Measurements from ENCODE around the gene DEPDC7. TPM values are rescaled to one million over a fixed set of nuclear protein-coding genes. Genes with fewer than 3 reads are reported as not detected.

The DEPDC7 gene
- total and polyA plus RNA-seq, 2 donors (not counting 1 experiment from before 2014, with no cell fraction given): 0.07 TPM; not detected in 1

DNA sequence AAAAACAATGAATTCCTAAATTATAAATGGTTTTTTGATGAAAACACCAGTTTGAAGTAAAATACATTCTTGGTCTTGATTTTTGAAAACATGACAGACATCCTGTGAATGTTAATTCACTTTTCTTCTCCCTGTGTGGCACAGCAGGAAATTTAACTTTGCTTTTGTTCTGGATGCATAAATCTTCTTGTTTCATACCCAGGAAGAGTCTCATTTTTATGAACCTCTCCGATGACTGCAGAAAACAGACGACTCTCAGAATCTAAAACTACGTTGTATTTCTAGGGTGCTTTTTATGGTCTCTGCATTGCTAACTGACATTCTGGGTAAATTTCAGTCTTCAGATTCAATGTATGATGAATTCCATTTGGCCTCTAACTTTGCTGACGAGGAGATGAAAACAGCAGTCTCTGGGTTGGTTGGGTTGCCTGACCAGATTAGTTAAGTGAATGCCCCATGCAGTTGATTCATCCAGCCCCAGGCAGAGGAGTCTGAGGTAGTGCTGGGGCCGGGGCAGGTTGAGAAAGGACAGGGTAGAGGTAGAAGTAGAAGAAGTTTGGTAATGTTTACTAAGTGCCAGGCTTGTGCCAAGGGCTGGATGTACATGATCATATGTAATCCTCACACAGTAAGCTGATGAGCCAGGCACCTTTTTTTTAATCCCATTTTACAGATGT, 43.8 kb downstream of the DEPDC7 start:
- ATAC-seq (ENCODE audit: low read depth) (no peak), DNase-seq (no peak)
- WGBS (ENCODE audit: insufficient coverage): 94% methylated on average over 3 of the region's 5 CpGs
- Mint-ChIP-seq H3K4me3 (no peak overlapping the region), H3K9me3 (ENCODE audit: insufficient read depth) (no peaks in the 10 kb centered on the region), H3K27ac (no peak overlapping the region), H3K27me3 (no peaks in the 10 kb centered on the region), H3K4me1 (peaks cover 16% of the 10 kb centered on the region)
- ChIA-PET CTCF (interaction anchor here (0.7 to 1.3 kb wide), 2 partner anchors 100 to 244 kb away, joined by 3 read pairs; no protein-coding TSS in a partner anchor), POLR2A (no interaction called here)
- no peak overlapping the region for H3K27ac ChIP-seq (ENCODE audit: low read length in 2 of 2)
- no peak overlapping the region for H3K4me2 ChIP-seq (replicated peaks; ENCODE audit: low read depth, low read length, poor library complexity, severe bottlenecking)
- no peaks in the 10 kb centered on the region for H3K27me3 ChIP-seq (replicated peaks in 1 of 4; ENCODE audit: control extremely low read depth in 1 of 4, control insufficient read depth in 3 of 4, insufficient read depth in 4 of 4, low read length in 3 of 4)
- H3K9me3 ChIP-seq (ENCODE audit: control extremely low read depth in 1 of 3, control insufficient read depth in 2 of 3, insufficient read depth in 1 of 3, low read length in 2 of 3): no peaks in the 10 kb centered on the region
- peaks cover 11 to 12% of the 10 kb centered on the region in 2 donors for H3K4me1 ChIP-seq (ENCODE audit: control insufficient read depth in 2 of 2, insufficient read depth in 2 of 2, low read length in 2 of 2)
- H3K9ac ChIP-seq (ENCODE audit: low read length): no peak overlapping the region
- H3K36me3 ChIP-seq (replicated peaks in 1 of 2; ENCODE audit: control extremely low read depth in 1 of 2, control insufficient read depth in 1 of 2, extremely low read depth in 1 of 2, insufficient read depth in 2 of 2, low read length in 1 of 2): peaks cover 0 to 33% of the 10 kb centered on the region in 2 experiments
- no peak for TF ChIP-seq EZH2 (IDR thresholded peaks at IDR 0.05; ENCODE audit: borderline replicate concordance, insufficient read depth, low read depth, low read length, poor library complexity, severe bottlenecking)
- TF ChIP-seq, protein P1, sequence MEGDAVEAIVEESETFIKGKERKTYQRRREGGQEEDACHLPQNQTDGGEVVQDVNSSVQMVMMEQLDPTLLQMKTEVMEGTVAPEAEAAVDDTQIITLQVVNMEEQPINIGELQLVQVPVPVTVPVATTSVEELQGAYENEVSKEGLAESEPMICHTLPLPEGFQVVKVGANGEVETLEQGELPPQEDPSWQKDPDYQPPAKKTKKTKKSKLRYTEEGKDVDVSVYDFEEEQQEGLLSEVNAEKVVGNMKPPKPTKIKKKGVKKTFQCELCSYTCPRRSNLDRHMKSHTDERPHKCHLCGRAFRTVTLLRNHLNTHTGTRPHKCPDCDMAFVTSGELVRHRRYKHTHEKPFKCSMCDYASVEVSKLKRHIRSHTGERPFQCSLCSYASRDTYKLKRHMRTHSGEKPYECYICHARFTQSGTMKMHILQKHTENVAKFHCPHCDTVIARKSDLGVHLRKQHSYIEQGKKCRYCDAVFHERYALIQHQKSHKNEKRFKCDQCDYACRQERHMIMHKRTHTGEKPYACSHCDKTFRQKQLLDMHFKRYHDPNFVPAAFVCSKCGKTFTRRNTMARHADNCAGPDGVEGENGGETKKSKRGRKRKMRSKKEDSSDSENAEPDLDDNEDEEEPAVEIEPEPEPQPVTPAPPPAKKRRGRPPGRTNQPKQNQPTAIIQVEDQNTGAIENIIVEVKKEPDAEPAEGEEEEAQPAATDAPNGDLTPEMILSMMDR (IDR thresholded peaks at IDR 0.05): no peak
- no peak overlapping the region for H2AFZ ChIP-seq (ENCODE audit: insufficient read depth, low read depth, low read length, poor library complexity, severe bottlenecking)
- no peak overlapping the region for H3K4me3 ChIP-seq (ENCODE audit: control extremely low read depth in 1 of 5, extremely low read depth in 1 of 5, insufficient read depth in 1 of 5, low read depth in 2 of 5, low read length in 4 of 5)
- intact Hi-C loops (cut with micrococcal nuclease): no loop called here
- H4K20me1 ChIP-seq (ENCODE audit: control insufficient read depth, insufficient read depth, low read length, poor library complexity, severe bottlenecking): no peaks in the 10 kb centered on the region
- H3K79me2 ChIP-seq (ENCODE audit: control insufficient read depth, insufficient read depth, low read length): no peaks in the 10 kb centered on the region

DNA sequence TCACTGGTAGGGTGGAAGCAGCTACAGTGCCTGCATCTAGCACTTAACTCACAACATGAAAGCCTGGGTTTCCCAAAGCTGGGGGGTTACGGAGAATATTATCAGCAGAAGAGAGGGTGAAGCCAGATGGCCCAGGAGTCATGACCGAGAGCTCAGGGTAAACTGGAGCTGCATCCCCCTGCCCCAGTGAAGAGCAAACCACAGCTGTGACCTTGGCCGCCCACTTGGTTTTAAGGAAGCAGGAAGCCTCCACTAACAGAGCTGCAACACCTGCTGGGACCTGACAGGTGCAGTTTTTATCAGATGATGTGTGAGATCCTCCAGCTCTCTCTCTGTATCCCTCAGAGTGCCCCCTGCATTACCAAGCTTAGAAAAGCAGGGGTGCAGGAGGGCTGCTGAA, 44.6 kb downstream of the DEPDC7 start:
- Histone ChIP-seq H3K4me2 (replicated peaks; ENCODE audit: low read depth, low read length, poor library complexity, severe bottlenecking) (no peak overlapping the region), H3K9ac (ENCODE audit: low read length) (no peak overlapping the region), H2AFZ (ENCODE audit: insufficient read depth, low read depth, low read length, poor library complexity, severe bottlenecking) (no peak overlapping the region), H3K27ac (ENCODE audit: low read length in 2 of 2) (no peak overlapping the region), H3K4me3 (ENCODE audit: control extremely low read depth in 1 of 5, extremely low read depth in 1 of 5, insufficient read depth in 1 of 5, low read depth in 2 of 5, low read length in 4 of 5) (no peak overlapping the region), H3K79me2 (ENCODE audit: control insufficient read depth, insufficient read depth, low read length) (no peaks in the 10 kb centered on the region), H3K36me3 (replicated peaks in 1 of 2; ENCODE audit: control extremely low read depth in 1 of 2, control insufficient read depth in 1 of 2, extremely low read depth in 1 of 2, insufficient read depth in 2 of 2, low read length in 1 of 2) (peaks cover 0 to 25% of the 10 kb centered on the region in 2 experiments), H3K27me3 (replicated peaks in 1 of 4; ENCODE audit: control extremely low read depth in 1 of 4, control insufficient read depth in 3 of 4, insufficient read depth in 4 of 4, low read length in 3 of 4) (no peaks in the 10 kb centered on the region), H3K9me3 (ENCODE audit: control extremely low read depth in 1 of 3, control insufficient read depth in 2 of 3, insufficient read depth in 1 of 3, low read length in 2 of 3) (no peaks in the 10 kb centered on the region), H4K20me1 (ENCODE audit: control insufficient read depth, insufficient read depth, low read length, poor library complexity, severe bottlenecking) (no peaks in the 10 kb centered on the region), H3K4me1 (ENCODE audit: control insufficient read depth in 2 of 2, insufficient read depth in 2 of 2, low read length in 2 of 2) (peaks cover 16% of the 10 kb centered on the region in 2 donors)
- no peak for ATAC-seq (ENCODE audit: low read depth)
- Mint-ChIP-seq H3K27me3 (no peaks in the 10 kb centered on the region), H3K27ac (no peak overlapping the region), H3K9me3 (ENCODE audit: insufficient read depth) (no peaks in the 10 kb centered on the region), H3K4me3 (no peak overlapping the region), H3K4me1 (peaks cover 20% of the 10 kb centered on the region)
- DNase-seq: no peak
- WGBS (ENCODE audit: insufficient coverage): 86% methylated on average over 3 of the region's 3 CpGs
- ChIA-PET CTCF (interaction anchor here (1.1 to 1.3 kb wide), 2 partner anchors 12 to 100 kb away, joined by 3 to 4 read pairs; no protein-coding TSS in a partner anchor), POLR2A (no interaction called here)
- TF ChIP-seq, protein P1 (IDR thresholded peaks at IDR 0.05): no peak
- TF ChIP-seq EZH2 (IDR thresholded peaks at IDR 0.05; ENCODE audit: borderline replicate concordance, insufficient read depth, low read depth, low read length, poor library complexity, severe bottlenecking): no peak
- intact Hi-C loops (cut with micrococcal nuclease): no loop called here

Measured in B cell (primary cell).